Left lung (tissue), 14 donors: ENCODE measurements around the gene SVOPL. TPM values are rescaled to one million over a fixed set of nuclear protein-coding genes. Genes with fewer than 3 reads are reported as not detected.

Source experiments
- ATAC-seq: fragments of 200-7000 bp; cut with Tn5 transposase; one replicate; pipeline ENCODE4 v1.9.1; 2020; ENCODE audit warnings: moderate library complexity
- DNase-seq, 4 donors: peaks; one replicate each; pipeline ENCODE4 v3.0.0-alpha.2; 2013 to 2020
- H3K27ac ChIP-seq, 2 donors: fragments of 200-600 bp; sonication (generic) in 1 of 2; one replicate each; pipeline versions ENCODE4 v1.5.0 to v1.8.0; 2020 to 2021
- H3K27me3 ChIP-seq, 2 donors: fragments of 200-600 bp; sonication (generic) in 1 of 2; one replicate each; pipeline versions ENCODE4 v1.5.0 to v1.8.0; 2020 to 2021
- H3K36me3 ChIP-seq, 2 donors: fragments of 200-600 bp; sonication (generic) in 1 of 2; one replicate each; pipeline versions ENCODE4 v1.5.0 to v1.8.0; 2020 to 2021
- H3K4me1 ChIP-seq, 2 donors: fragments of 200-600 bp; one replicate each; pipeline ENCODE4 v1.8.0; 2021
- H3K4me3 ChIP-seq, 2 donors: fragments of 200-600 bp; sonication (generic) in 1 of 2; one replicate each; pipeline versions ENCODE4 v1.5.0 to v1.8.0; 2020 to 2021; ENCODE audit warnings: mild to moderate bottlenecking in 1 of 2
- H3K9me3 ChIP-seq, 2 donors: fragments of 200-600 bp; sonication (generic) in 1 of 2; one replicate each; pipeline versions ENCODE4 v1.5.0 to v1.8.0; 2020 to 2021
- intact Hi-C, 2 donors: fragments of 100-400 bp; cut with DNase I; formaldehyde crosslinking; loops; one replicate each; pipeline versions ENCODE4 v1.11.2 to v1.14.2; 2022
- long read RNA-seq, 12 donors: library from polyadenylated mRNA in 2 of 12; unstranded in 2 of 12; transcript quantifications; one replicate each; pipeline ENCODE4 v2.0.0 and lab custom pipeline, GENCODE V29; 2019 to 2026
- polyA plus RNA-seq, 6 donors: library from polyadenylated mRNA; unstranded; fragments of 120-200 nt; gene quantifications; one replicate each; pipeline ENCODE4 v1.2.1, GENCODE V29; 2013; ENCODE audit not compliant: insufficient read length in 6 of 6
- total RNA-seq, 2 donors: library from RNA; stranded (reverse); fragmentation: NEBNext Ultra II Directional; extraction: Animal tissue kit (Norgen Biotek cat#: 25700); gene quantifications; one replicate each; pipeline ENCODE4 v1.2.1, GENCODE V29; 2021
- TF ChIP-seq, protein P1 (sequence below), 2 donors: fragments of 200-600 bp; sonication (generic) in 1 of 2; IDR thresholded peaks; one replicate each; pipeline versions ENCODE4 v1.5.0 to v1.8.0; 2021; ENCODE audit warnings: antibody characterized with exemption in 2 of 2
- donor health status: DM: no; HTN: yes; CAD: no.
- donor health status: DM: no; HTN: no; CAD: no.

Gene SVOPL
- total RNA-seq (under 1 TPM in 1 of 2 donors, not detected in 1; 0.26 TPM), polyA plus RNA-seq (1 to 10 TPM; 1.9 to 3.8 (median 2.9) TPM)
- long read RNA-seq, donor 1, result 0 reads
- long read RNA-seq, donor 2, result 0 reads
- long read RNA-seq, donor 3, result 0 reads
- long read RNA-seq, donor 4, result 0 reads
- long read RNA-seq, donor 5, partial matches to known transcripts, result 0 of 1 reads
- long read RNA-seq, donor 5, other reads (novel, unspliced or antisense), result 0 of 1 reads
- long read RNA-seq, donor 6, partial matches to known transcripts, result 0 of 1 reads
- long read RNA-seq, donor 6, other reads (novel, unspliced or antisense), result 0 of 1 reads
- long read RNA-seq, donor 7, result 0 reads
- long read RNA-seq, donor 8, partial matches to known transcripts, result 0 of 3 reads
- long read RNA-seq, donor 8, other reads (novel, unspliced or antisense), result 0 of 3 reads
- long read RNA-seq, donor 9, result 0 reads
- long read RNA-seq, donor 10, result 0 reads
- long read RNA-seq, donor 11, result 0 reads
- long read RNA-seq, donor 12, result 0 reads

DNA sequence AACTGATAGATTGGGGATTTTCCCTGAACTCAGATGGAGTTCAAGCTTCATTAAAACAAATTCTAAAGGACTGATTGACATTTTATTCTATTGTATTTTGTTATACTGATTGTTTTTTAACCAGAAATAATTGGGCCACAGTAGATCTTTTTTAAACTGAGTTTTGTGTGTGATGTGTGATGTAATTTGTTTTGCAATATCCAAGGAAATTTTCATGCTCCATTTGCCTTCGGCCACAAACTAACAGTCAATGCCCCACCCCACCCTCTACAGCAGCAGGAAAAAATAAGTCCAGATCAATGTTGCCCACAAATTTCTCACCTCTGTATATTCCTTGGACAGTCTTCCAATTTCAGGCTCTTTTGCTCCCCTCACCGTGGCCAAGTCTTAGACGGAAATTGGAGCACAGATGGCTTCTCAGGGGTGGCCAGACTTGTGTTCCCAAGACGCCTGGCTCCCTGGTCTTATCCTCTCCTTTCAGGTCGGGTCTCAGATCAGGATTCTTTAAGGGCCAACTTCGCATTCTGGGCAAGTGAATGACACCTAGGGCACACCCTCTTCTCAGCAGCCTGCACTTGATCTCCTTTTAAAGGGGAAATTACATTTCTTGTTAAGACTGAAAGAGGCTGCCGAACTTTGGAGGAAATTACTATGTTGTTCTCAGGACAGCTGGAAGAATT lies at the start of gene SVOPL:
Gene SVOPL (minus strand): TSS at position 506 of the 680 bp plus-strand sequence. CDS start 22,317 bp downstream, outside the sequence.
- Histone ChIP-seq H3K9me3 (no peaks in the 10 kb centered on the region), H3K36me3 (no peaks in the 10 kb centered on the region), H3K4me1 (no peaks in the 10 kb centered on the region), H3K27me3 (no peaks in the 10 kb centered on the region), H3K27ac (no peak within 1 kb of the TSS), H3K4me3 (no peak within 1 kb of the TSS)
- no peak for ATAC-seq
- DNase-seq, result no peak
- TF ChIP-seq, protein P1, sequence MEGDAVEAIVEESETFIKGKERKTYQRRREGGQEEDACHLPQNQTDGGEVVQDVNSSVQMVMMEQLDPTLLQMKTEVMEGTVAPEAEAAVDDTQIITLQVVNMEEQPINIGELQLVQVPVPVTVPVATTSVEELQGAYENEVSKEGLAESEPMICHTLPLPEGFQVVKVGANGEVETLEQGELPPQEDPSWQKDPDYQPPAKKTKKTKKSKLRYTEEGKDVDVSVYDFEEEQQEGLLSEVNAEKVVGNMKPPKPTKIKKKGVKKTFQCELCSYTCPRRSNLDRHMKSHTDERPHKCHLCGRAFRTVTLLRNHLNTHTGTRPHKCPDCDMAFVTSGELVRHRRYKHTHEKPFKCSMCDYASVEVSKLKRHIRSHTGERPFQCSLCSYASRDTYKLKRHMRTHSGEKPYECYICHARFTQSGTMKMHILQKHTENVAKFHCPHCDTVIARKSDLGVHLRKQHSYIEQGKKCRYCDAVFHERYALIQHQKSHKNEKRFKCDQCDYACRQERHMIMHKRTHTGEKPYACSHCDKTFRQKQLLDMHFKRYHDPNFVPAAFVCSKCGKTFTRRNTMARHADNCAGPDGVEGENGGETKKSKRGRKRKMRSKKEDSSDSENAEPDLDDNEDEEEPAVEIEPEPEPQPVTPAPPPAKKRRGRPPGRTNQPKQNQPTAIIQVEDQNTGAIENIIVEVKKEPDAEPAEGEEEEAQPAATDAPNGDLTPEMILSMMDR (IDR thresholded peaks at IDR 0.05), result no peak
- intact Hi-C loops, result no loop called here

DNA sequence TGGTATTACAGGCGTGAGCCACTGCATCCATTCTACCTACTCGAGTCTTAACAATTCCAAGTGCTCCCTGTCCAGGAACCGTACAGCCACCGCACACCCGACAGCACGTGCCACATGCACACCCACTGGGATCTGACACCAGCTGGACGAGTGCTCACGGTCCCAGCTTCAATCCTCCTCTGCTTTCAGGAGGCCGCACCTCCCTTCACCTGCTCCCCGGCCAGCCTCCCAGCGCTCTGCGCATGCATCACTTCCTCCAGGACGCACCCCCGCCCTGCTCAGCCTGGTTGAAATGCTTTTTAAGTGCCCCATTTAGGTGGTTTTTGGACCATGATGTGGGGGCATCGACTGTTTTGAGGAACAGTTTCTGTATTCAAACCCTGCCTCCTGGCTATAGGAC lies 49.3 kb upstream of the SVOPL start:
- no peaks in the 10 kb centered on the region for H3K36me3 ChIP-seq
- TF ChIP-seq, protein P1 (IDR thresholded peaks at IDR 0.05), result no peak
- no peak overlapping the region for H3K27ac ChIP-seq
- intact Hi-C loops, result no loop called here
- ATAC-seq, result no peak
- no peaks in the 10 kb centered on the region for H3K27me3 ChIP-seq
- no peaks in the 10 kb centered on the region for H3K9me3 ChIP-seq
- H3K4me1 ChIP-seq, result peaks cover 0 to 7% of the 10 kb centered on the region in 2 donors
- H3K4me3 ChIP-seq, result no peak overlapping the region
- DNase-seq, result no peak

DNA sequence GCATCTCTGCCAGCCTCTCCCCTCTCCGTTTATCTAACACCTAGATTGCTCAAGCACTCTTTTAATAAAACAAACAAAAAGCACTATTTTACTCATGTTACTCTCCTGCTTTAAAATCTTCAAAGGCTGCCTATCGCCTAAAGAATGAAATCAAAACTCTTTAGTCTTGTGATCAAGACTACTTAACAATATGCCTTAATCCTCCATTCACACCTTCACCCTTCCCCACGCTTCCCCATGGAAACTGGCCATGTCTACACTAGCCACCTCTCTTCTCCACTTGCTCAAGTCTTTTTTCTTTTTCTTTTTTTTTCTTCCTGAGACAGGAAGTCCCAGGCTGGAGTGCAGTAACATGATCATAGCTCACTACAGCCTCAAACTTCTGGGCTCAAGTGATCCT lies 48.8 kb upstream of the SVOPL start:
- no peak overlapping the region for H3K27ac ChIP-seq
- ATAC-seq, result peak; percentile 58
- peak in 1 of 4 donors; percentile 38 for DNase-seq

GRCh38 chr7:138748666-138749065 lies 47.5 kb upstream of the SVOPL start:
- Histone ChIP-seq H3K9me3 (no peaks in the 10 kb centered on the region), H3K27ac (no peak overlapping the region), H3K27me3 (no peaks in the 10 kb centered on the region), H3K36me3 (no peaks in the 10 kb centered on the region), H3K4me3 (no peak overlapping the region), H3K4me1 (peaks cover 0 to 7% of the 10 kb centered on the region in 2 donors)
- TF ChIP-seq, protein P1 (IDR thresholded peaks at IDR 0.05), result no peak
- intact Hi-C loops, result no loop called here
- no peak for DNase-seq
- ATAC-seq, result no peak

More for the DNA sequence above, 48.8 kb upstream of the SVOPL start:
- H3K4me3 ChIP-seq, result no peak overlapping the region
- intact Hi-C loops, result no loop called here
- peaks cover 0 to 7% of the 10 kb centered on the region in 2 donors for H3K4me1 ChIP-seq
- TF ChIP-seq, protein P1 (IDR thresholded peaks at IDR 0.05), result no peak
- no peaks in the 10 kb centered on the region for H3K36me3 ChIP-seq
- no peaks in the 10 kb centered on the region for H3K27me3 ChIP-seq
- no peaks in the 10 kb centered on the region for H3K9me3 ChIP-seq

DNA sequence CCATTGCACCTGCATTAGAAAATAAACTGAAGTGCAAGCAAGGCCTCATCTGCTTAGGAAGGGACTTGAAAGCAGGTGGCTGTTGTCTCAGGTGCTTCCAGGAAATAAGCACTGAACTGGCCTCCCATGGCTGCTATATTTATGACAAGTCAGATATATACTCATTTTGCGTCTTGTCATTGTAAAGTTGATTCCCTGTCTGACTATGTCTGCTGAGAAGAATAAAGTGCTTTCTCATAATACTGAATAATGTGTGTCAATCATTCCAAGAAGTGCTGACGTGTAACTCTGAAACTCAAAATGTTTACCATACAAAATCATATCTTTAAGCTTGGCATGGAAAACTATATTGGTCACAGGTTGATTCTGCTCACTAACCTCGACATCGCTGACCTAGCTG lies 44.9 kb upstream of the SVOPL start:
- no peak for DNase-seq
- ATAC-seq, result no peak

More for the DNA sequence above, 44.9 kb upstream of the SVOPL start:
- Histone ChIP-seq H3K27ac (no peak overlapping the region), H3K4me1 (no peaks in the 10 kb centered on the region), H3K4me3 (no peak overlapping the region), H3K9me3 (no peaks in the 10 kb centered on the region), H3K36me3 (no peaks in the 10 kb centered on the region), H3K27me3 (no peaks in the 10 kb centered on the region)
- TF ChIP-seq, protein P1 (IDR thresholded peaks at IDR 0.05), result no peak
- intact Hi-C loops, result no loop called here
